OCI-LY7 (cell line): ENCODE data around the gene NUBP2. TPM values are rescaled to one million over a fixed set of nuclear protein-coding genes. Genes with fewer than 3 reads are reported as not detected.

ENCODE experiments used
- BruUV-seq: library from RNA; stranded (reverse); fragments of 400-500 nt; replicated peaks from 2 replicates; lab custom pipeline; 2021; lab: Mats Ljungman, UMichigan
- CTCF ChIA-PET: fragments of 300-600 bp; sonication (Branson Sonifier 250); formaldehyde crosslinking; loops from one replicate; lab custom pipeline; 2022; ENCODE audit warnings: antibody characterized with exemption; ENCODE audit not compliant: unreplicated experiment; lab: Charles Lee
- POLR2A ChIA-PET: fragments of 300-600 bp; sonication (Branson Sonifier 250); formaldehyde crosslinking; loops from one replicate; lab custom pipeline; 2022; ENCODE audit warnings: antibody characterized with exemption; lab: Charles Lee
- DNase-seq: peaks from one replicate; pipeline ENCODE4 v3.0.0-alpha.2; 2015; ENCODE audit warnings: low spot score
- H2AFZ ChIP-seq: fragments of 200-600 bp; sonication (generic), shearing (Covaris generic); 2 replicates; pipeline ENCODE4 v1.6.1; 2014; ENCODE audit warnings: mild to moderate bottlenecking, antibody characterized with exemption, low read length, moderate library complexity
- H3K27ac ChIP-seq: fragments of 200-600 bp; sonication (generic); 2 replicates; pipeline ENCODE4 v1.5.1; 2014; ENCODE audit warnings: mixed run types, low read depth, mild to moderate bottlenecking, moderate library complexity, low read length, inconsistent platforms; ENCODE audit not compliant: poor library complexity, severe bottlenecking
- H3K36me3 ChIP-seq: fragments of 200-600 bp; sonication (generic); 2 replicates; pipeline ENCODE4 v1.6.1; 2014; ENCODE audit warnings: mild to moderate bottlenecking, antibody characterized with exemption, low read length, moderate library complexity, mixed read lengths; ENCODE audit not compliant: insufficient read depth
- H3K4me1 ChIP-seq: fragments of 200-600 bp; sonication (generic); 2 replicates; pipeline ENCODE4 v1.5.1; 2014; ENCODE audit warnings: mild to moderate bottlenecking, low read length; ENCODE audit not compliant: insufficient read depth, poor library complexity, severe bottlenecking
- H3K4me2 ChIP-seq: fragments of 200-600 bp; sonication (generic); 2 replicates; pipeline ENCODE4 v1.6.1; 2014; ENCODE audit warnings: mild to moderate bottlenecking, low read length
- H3K4me3 ChIP-seq: fragments of 200-600 bp; sonication (generic); 2 replicates; pipeline ENCODE4 v1.5.1; 2014; ENCODE audit warnings: mild to moderate bottlenecking, low read depth, low read length; ENCODE audit not compliant: poor library complexity, severe bottlenecking
- H3K79me2 ChIP-seq: fragments of 200-600 bp; sonication (generic); 2 replicates; pipeline ENCODE4 v1.6.1; 2016; ENCODE audit warnings: low read depth, mild to moderate bottlenecking, low read length, moderate library complexity, mixed read lengths; ENCODE audit not compliant: insufficient read depth
- H3K9me2 ChIP-seq: fragments of 200-600 bp; sonication (generic); 2 replicates; pipeline ENCODE4 v1.6.1; 2016; ENCODE audit warnings: mild to moderate bottlenecking, low read length, mixed read lengths; ENCODE audit not compliant: insufficient read depth
- H3K9me3 ChIP-seq: fragments of 200-600 bp; sonication (generic); 2 replicates; pipeline ENCODE4 v1.6.1; 2014; ENCODE audit warnings: mild to moderate bottlenecking, mixed run types, low read length, mixed read lengths
- H4K20me1 ChIP-seq: fragments of 200-600 bp; sonication (generic); 2 replicates; pipeline ENCODE4 v1.6.1; 2014; ENCODE audit warnings: mild to moderate bottlenecking, antibody characterized with exemption, low read length, moderate library complexity, mixed read lengths; ENCODE audit not compliant: insufficient read depth
- EZH2phosphoT487 ChIP-seq: fragments of 200-600 bp; sonication (generic); IDR thresholded peaks from 2 replicates; pipeline ENCODE4 v1.6.1; 2018; ENCODE audit warnings: low read depth, borderline replicate concordance, mild to moderate bottlenecking, mixed run types, antibody characterized with exemption, low read length, moderate library complexity, mixed read lengths
- intact Hi-C: fragments of 100-400 bp; cut with micrococcal nuclease; formaldehyde crosslinking; loops from one replicate; pipeline ENCODE4 v1.10.0; 2022; ENCODE audit not compliant: unreplicated experiment
- total RNA-seq, 2 experiments: library from RNA; depleted of rRNA in 1 of 2; stranded (reverse); fragments of >200 nt in 1 of 2; shearing (Covaris generic) in 1 of 2; gene quantifications; 2 replicates each; pipeline ENCODE4 v1.2.3, GENCODE V29; 2014 to 2022
- TF ChIP-seq, protein P1 (sequence below): fragments of 200-600 bp; sonication (generic); conservative IDR thresholded peaks from 2 replicates; pipeline ENCODE4 v1.5.1; 2014; ENCODE audit warnings: mild to moderate bottlenecking, antibody characterized with exemption, low read length, moderate library complexity, mixed read lengths

NUBP2 gene
- total RNA-seq, 2 experiments from 2014 or later: 62.7 to 94.9 TPM

DNA sequence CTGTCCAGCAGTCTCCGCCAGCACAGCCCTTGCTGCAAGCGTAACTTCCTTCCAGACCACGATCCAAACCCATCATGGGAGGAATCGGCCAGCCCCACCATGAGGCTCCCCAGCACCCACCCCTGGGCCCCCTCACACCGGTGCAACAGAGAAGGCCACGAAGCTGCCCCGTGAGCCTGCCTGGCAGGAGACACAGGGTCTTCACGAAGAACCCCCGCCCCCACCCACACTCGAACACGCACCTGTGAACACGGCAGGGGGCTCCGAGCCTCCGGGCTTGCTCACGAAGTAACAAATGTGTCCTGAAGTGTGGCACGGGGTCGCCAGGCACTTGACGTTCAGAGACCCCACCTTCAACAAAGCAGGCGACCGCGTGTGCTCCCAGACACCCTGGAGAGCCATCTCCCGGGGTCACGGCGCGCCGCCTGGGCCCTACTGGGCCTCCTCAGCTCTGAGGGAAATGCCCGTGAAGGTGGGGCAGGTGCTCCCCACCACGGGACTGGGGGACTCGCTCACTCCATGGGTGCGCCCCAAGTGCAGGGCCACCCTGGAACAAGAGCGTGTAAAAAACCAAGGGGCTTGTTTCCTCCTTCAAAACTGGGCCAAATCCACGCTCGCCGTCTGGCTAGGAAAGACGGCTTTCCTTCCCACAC is 36.2 kb downstream of the NUBP2 start:
- ChIA-PET POLR2A (no interaction called here), CTCF (no interaction called here)
- Histone ChIP-seq H3K4me3 (no peak overlapping the region), H3K4me2 (no peak overlapping the region), H3K9me2 (no peaks in the 10 kb centered on the region), H3K27ac (no peak overlapping the region), H3K36me3 (no peaks in the 10 kb centered on the region), H3K4me1 (no peaks in the 10 kb centered on the region), H2AFZ (no peak overlapping the region), H3K79me2 (no peaks in the 10 kb centered on the region), H4K20me1 (no peaks in the 10 kb centered on the region), H3K9me3 (no peaks in the 10 kb centered on the region)
- TF ChIP-seq, protein P1, sequence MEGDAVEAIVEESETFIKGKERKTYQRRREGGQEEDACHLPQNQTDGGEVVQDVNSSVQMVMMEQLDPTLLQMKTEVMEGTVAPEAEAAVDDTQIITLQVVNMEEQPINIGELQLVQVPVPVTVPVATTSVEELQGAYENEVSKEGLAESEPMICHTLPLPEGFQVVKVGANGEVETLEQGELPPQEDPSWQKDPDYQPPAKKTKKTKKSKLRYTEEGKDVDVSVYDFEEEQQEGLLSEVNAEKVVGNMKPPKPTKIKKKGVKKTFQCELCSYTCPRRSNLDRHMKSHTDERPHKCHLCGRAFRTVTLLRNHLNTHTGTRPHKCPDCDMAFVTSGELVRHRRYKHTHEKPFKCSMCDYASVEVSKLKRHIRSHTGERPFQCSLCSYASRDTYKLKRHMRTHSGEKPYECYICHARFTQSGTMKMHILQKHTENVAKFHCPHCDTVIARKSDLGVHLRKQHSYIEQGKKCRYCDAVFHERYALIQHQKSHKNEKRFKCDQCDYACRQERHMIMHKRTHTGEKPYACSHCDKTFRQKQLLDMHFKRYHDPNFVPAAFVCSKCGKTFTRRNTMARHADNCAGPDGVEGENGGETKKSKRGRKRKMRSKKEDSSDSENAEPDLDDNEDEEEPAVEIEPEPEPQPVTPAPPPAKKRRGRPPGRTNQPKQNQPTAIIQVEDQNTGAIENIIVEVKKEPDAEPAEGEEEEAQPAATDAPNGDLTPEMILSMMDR: no peak
- TF ChIP-seq EZH2phosphoT487: no peak
- intact Hi-C loops: no loop called here
- BruUV-seq: no TSS peak
- DNase-seq: no peak

DNA sequence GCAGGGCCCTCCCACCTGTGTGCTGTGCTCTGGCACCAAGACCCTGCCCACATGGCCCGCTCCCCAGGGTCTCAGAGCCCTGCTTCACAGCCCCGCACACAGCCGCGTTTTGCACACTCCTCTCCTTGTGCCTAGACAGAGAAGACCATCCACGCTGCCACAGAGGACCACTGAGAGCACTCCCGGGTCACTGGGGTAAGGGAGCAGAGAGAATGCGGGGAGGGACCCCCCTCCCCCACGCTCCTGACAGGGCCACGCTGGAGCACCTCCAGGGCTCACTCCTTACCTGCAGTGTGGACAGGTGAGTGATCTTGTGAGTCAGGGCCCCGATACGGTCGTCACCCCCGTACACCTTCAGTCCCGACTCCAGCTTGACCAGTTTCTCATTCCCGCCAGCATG is 36.9 kb downstream of the NUBP2 start:
- no peaks in the 10 kb centered on the region for H3K36me3 ChIP-seq
- H2AFZ ChIP-seq: no peak overlapping the region
- no peak for DNase-seq
- no peak overlapping the region for H3K4me2 ChIP-seq
- H3K4me1 ChIP-seq: peaks cover 4% of the 10 kb centered on the region
- BruUV-seq: no TSS peak
- CTCF ChIA-PET: no interaction called here
- H4K20me1 ChIP-seq: no peaks in the 10 kb centered on the region
- H3K79me2 ChIP-seq: no peaks in the 10 kb centered on the region
- no peaks in the 10 kb centered on the region for H3K9me2 ChIP-seq
- H3K27ac ChIP-seq: no peak overlapping the region
- POLR2A ChIA-PET: no interaction called here
- intact Hi-C loops: no loop called here
- H3K9me3 ChIP-seq: no peaks in the 10 kb centered on the region
- H3K4me3 ChIP-seq: no peak overlapping the region
- no peak for TF ChIP-seq EZH2phosphoT487
- TF ChIP-seq, protein P1: no peak

DNA sequence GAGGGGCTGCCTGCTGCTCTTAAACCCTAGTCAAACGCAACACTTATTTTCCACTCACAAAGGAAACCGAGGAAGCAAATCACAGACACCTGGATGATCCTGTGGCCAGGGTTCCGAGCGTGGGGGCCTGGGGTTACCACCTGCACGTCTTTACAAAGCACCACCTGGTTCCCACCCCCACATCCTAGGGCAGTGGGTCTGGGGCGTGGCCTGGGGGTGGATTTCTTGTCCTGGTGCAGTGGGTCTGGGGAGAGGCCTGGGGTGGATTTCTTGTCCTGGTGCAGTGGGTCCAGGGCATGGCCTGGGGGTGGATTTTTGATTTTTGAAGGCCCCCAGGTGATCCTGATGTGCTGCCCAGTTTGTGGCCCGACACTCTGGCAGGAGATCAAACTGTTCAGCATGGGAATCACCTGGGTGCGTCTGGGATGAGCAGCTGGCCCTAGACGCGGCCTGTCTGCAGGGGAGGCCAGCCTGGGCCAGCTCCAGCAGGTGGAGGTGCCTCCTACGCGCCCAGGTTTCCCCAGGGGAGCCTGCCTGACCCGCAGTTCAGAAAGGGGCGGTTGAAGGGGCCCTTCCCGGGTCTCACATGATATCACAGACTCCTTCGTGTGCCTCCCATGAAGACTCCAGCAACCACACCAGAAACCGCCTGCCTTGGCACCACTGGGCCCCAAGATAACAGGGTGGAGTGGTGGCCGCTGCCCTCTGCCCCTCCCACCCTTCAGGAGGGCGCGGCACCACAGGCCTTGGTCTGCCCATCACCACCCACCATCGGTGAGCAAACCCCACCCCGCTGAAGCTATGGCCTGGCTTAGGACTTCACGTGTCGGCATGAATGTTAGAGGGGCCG is 37.6 kb downstream of the NUBP2 start:
- Histone ChIP-seq H3K27ac (no peak overlapping the region), H3K79me2 (no peaks in the 10 kb centered on the region), H3K4me3 (no peak overlapping the region), H3K9me2 (no peaks in the 10 kb centered on the region), H3K4me2 (no peak overlapping the region), H4K20me1 (no peaks in the 10 kb centered on the region), H2AFZ (no peak overlapping the region), H3K9me3 (no peaks in the 10 kb centered on the region), H3K36me3 (no peaks in the 10 kb centered on the region), H3K4me1 (peaks cover 4% of the 10 kb centered on the region)
- no peak for DNase-seq
- POLR2A ChIA-PET: no interaction called here
- intact Hi-C loops: no loop called here
- CTCF ChIA-PET: no interaction called here
- no TSS peak for BruUV-seq
- TF ChIP-seq, protein P1: no peak
- no peak for TF ChIP-seq EZH2phosphoT487
